ENCODE measurements around the gene GALNT13.

Gene GALNT13

GRCh38 chr2:153871231-153872221 lies at the start of gene GALNT13:
TSS of gene GALNT13 (plus strand) at chr2:153871922.
- no peak for DNase-seq

- DNase-seq = no peak
These were observed 47.8 kb upstream of the GALNT13 start for GRCh38 chr2:153823880-153824279.

- DNase-seq = no peak
These were observed 43.4 kb upstream of the GALNT13 start for GRCh38 chr2:153828335-153828734.

- DNase-seq = no peak
These were observed 37.1 kb upstream of the GALNT13 start for GRCh38 chr2:153834662-153835061.

GRCh38 chr2:153858250-153858649 lies 13.5 kb upstream of the GALNT13 start:
- DNase-seq = no peak

- DNase-seq = no peak
These were observed 7.7 kb upstream of the GALNT13 start for GRCh38 chr2:153864022-153864421.

- DNase-seq = no peak
These were observed 5.1 kb upstream of the GALNT13 start for GRCh38 chr2:153866595-153866994.

GRCh38 chr2:153870308-153870707 lies 1.4 kb upstream of the GALNT13 start:
- DNase-seq = no peak

GRCh38 chr2:153872311-153873051 lies 759 bp downstream of the GALNT13 start:
- no peak for DNase-seq

- no peak for DNase-seq
These were observed 1.6 kb downstream of the GALNT13 start for GRCh38 chr2:153873052-153874048.

- no peak for DNase-seq
These were observed 4.2 kb downstream of the GALNT13 start for GRCh38 chr2:153875801-153876466.

GRCh38 chr2:153880926-153881325 lies 9.2 kb downstream of the GALNT13 start:
- DNase-seq = no peak

GRCh38 chr2:153886833-153887232 lies 15.1 kb downstream of the GALNT13 start:
- DNase-seq = no peak

GRCh38 chr2:153890576-153890975 lies 18.9 kb downstream of the GALNT13 start:
- no peak for DNase-seq

GRCh38 chr2:153891051-153891450 lies 19.3 kb downstream of the GALNT13 start:
- DNase-seq = no peak

- DNase-seq = no peak
These were observed 41.2 kb downstream of the GALNT13 start for GRCh38 chr2:153912798-153913396.

- DNase-seq = no peak
These were observed 45.8 kb downstream of the GALNT13 start for GRCh38 chr2:153917570-153917969.

- DNase-seq = no peak
These were observed 63.8 kb downstream of the GALNT13 start for GRCh38 chr2:153935511-153935910.

- DNase-seq = no peak
These were observed 67.5 kb downstream of the GALNT13 start for GRCh38 chr2:153939124-153939796.

GRCh38 chr2:153940511-153940910 lies 68.8 kb downstream of the GALNT13 start:
- DNase-seq = no peak

GRCh38 chr2:153944800-153945199 lies 73.1 kb downstream of the GALNT13 start:
- DNase-seq = no peak

All from CD4-positive, alpha-beta T cell treated with Interferon alpha-2 for 1 hour (primary cell).